Vagina (tissue), 2 donors: Measurements from ENCODE around the gene NBPF1.

Source experiments
- POLR2A ChIP-seq, 2 donors: fragments of 450-650 bp; IDR thresholded peaks; one replicate each; pipeline ENCODE4 v1.6.1; 2017; ENCODE audit warnings: antibody characterized with exemption in 2 of 2, mild to moderate bottlenecking in 2 of 2, moderate library complexity in 2 of 2
- POLR2AphosphoS5 ChIP-seq, 2 donors: sonication (generic); formaldehyde crosslinking; IDR thresholded peaks; one replicate each; pipeline ENCODE4 v1.9.0; 2017; ENCODE audit warnings: antibody characterized with exemption in 2 of 2, mild to moderate bottlenecking in 2 of 2, low read depth in 1 of 2; ENCODE audit not compliant: insufficient read depth in 1 of 2
- TF ChIP-seq, protein P1 (sequence below), 3 experiments: fragments of 450-650 bp in 2 of 3; fragments of 200-600 bp in 1 of 3; sonication (generic) in 1 of 3; IDR thresholded peaks; one replicate each; pipeline ENCODE4 v1.5.1; 2017 to 2019; ENCODE audit warnings: antibody characterized with exemption in 3 of 3, mild to moderate bottlenecking in 2 of 3, moderate library complexity in 2 of 3

DNA sequence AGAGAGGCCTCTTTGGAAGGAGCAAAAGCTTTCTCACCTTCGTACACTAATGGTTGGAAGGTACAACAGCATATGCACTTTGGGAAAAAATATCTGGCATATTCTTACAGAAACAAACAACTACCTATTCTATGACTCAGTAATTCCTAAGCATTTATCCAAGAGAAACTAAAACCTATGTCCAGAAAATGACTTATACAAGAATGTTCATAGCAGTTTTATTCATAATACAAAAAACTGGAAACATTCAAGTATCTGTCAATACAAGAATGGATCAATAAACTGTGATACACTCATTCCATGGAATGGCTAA, 8.2 kb downstream of the NBPF1 start:
- TF ChIP-seq POLR2A (IDR thresholded peaks at IDR 0.05) (no peak), POLR2AphosphoS5 (IDR thresholded peaks at IDR 0.05; ENCODE audit: insufficient read depth in 1 of 2, low read depth in 1 of 2) (no peak)
- TF ChIP-seq, protein P1, sequence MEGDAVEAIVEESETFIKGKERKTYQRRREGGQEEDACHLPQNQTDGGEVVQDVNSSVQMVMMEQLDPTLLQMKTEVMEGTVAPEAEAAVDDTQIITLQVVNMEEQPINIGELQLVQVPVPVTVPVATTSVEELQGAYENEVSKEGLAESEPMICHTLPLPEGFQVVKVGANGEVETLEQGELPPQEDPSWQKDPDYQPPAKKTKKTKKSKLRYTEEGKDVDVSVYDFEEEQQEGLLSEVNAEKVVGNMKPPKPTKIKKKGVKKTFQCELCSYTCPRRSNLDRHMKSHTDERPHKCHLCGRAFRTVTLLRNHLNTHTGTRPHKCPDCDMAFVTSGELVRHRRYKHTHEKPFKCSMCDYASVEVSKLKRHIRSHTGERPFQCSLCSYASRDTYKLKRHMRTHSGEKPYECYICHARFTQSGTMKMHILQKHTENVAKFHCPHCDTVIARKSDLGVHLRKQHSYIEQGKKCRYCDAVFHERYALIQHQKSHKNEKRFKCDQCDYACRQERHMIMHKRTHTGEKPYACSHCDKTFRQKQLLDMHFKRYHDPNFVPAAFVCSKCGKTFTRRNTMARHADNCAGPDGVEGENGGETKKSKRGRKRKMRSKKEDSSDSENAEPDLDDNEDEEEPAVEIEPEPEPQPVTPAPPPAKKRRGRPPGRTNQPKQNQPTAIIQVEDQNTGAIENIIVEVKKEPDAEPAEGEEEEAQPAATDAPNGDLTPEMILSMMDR (IDR thresholded peaks at IDR 0.05), result no peak
